Stomach (tissue), 4 donors: ENCODE data around the gene EVA1C.

Experiments
- POLR2A ChIP-seq, 4 donors: fragments of 450-650 bp; IDR thresholded peaks; one replicate each; pipeline ENCODE4 v1.6.1; 2016; ENCODE audit warnings: antibody characterized with exemption in 4 of 4, control low read depth in 2 of 4, mild to moderate bottlenecking in 1 of 4, moderate library complexity in 1 of 4
- TF ChIP-seq, protein P1 (sequence below), 7 experiments: fragments of 450-650 bp in 4 of 7; fragments of 200-600 bp in 3 of 7; sonication (generic) in 3 of 7; IDR thresholded peaks; one replicate each; pipeline ENCODE4 v1.5.1; 2016 to 2019; ENCODE audit warnings: antibody characterized with exemption in 7 of 7, control low read depth in 2 of 7, mild to moderate bottlenecking in 1 of 7

DNA sequence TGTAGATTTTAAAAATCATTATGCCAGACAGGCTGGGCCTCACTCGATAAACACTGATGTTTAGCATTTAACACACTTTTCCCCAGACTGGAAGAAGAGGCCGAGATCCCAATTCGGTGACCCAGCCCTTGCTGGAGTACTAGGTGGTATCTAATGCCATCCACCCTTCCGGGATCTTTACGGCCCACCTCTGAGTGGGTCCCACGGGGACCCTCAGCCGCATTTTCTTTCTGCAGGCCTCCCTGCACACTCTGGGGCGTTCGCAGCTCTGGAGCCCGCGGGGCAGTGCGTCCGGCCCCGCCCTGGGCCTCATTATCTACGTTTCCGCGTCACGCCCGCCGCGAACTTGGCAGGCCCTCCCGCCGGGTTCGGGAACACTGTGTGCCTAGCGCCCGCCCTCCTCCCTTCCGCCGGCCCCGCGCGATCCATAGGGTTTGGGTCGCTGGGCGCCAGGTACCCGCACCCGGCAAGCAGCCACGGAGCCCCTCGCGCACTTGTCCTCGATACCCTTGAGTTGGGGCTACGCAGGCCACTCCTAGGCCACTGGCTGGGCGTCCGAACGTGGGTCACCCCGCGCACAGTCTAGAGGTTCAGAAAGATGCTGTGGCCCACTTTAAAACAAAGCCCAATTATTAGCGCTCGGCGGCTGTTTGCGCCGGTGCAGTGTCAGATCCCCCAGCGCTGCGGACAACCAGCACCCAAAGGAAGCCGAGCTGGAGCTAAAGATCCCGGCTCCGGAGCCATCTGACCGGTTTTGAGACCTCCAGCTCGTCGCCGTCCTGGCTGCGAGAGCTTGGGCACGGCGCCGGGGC, 950 bp upstream of the EVA1C start:
- TF ChIP-seq, protein P1, sequence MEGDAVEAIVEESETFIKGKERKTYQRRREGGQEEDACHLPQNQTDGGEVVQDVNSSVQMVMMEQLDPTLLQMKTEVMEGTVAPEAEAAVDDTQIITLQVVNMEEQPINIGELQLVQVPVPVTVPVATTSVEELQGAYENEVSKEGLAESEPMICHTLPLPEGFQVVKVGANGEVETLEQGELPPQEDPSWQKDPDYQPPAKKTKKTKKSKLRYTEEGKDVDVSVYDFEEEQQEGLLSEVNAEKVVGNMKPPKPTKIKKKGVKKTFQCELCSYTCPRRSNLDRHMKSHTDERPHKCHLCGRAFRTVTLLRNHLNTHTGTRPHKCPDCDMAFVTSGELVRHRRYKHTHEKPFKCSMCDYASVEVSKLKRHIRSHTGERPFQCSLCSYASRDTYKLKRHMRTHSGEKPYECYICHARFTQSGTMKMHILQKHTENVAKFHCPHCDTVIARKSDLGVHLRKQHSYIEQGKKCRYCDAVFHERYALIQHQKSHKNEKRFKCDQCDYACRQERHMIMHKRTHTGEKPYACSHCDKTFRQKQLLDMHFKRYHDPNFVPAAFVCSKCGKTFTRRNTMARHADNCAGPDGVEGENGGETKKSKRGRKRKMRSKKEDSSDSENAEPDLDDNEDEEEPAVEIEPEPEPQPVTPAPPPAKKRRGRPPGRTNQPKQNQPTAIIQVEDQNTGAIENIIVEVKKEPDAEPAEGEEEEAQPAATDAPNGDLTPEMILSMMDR (IDR thresholded peaks at IDR 0.05): no peak
- peak in 1 of 4 donors; percentile 5 for TF ChIP-seq POLR2A (IDR thresholded peaks at IDR 0.05)
